CD14-positive monocyte (primary cell): Measurements from ENCODE around the gene TRAPPC3L. TPM values are rescaled to one million over a fixed set of nuclear protein-coding genes. Genes with fewer than 3 reads are reported as not detected.

Experiments
- DNase-seq, 3 donors: peaks; one replicate each; pipeline ENCODE4 v3.0.0-alpha.2; 2011 to 2022
- H2AFZ ChIP-seq: 2 replicates; pipeline ENCODE4 v1.6.0; 2012; ENCODE audit warnings: mild to moderate bottlenecking, low read depth, low read length, inconsistent platforms; ENCODE audit not compliant: insufficient read depth, poor library complexity, severe bottlenecking
- H3K27ac ChIP-seq, 2 donors: 1 replicate in 1 of 2; 2 replicates in 1 of 2; pipeline ENCODE4 v1.5.1; 2012 to 2013; ENCODE audit warnings: low read length in 2 of 2, control low read depth in 1 of 2, inconsistent platforms in 1 of 2, low read depth in 1 of 2, mild to moderate bottlenecking in 1 of 2
- H3K27me3 ChIP-seq, 2 donors: one replicate each; pipeline versions ENCODE4 v1.6.0 to v1.6.1; 2011 to 2013; ENCODE audit warnings: low read length in 2 of 2; ENCODE audit not compliant: control insufficient read depth in 2 of 2, insufficient read depth in 2 of 2
- H3K36me3 ChIP-seq, 2 donors: replicated peaks in 1 of 2; 1 replicate in 1 of 2; 2 replicates in 1 of 2; pipeline versions ENCODE4 v1.5.1 to v1.6.1; 2012 to 2013; ENCODE audit warnings: low read length in 2 of 2, control low read depth in 1 of 2, inconsistent platforms in 1 of 2, mild to moderate bottlenecking in 1 of 2; ENCODE audit not compliant: insufficient read depth in 2 of 2, control insufficient read depth in 1 of 2
- H3K4me1 ChIP-seq, 2 donors: 1 replicate in 1 of 2; 2 replicates in 1 of 2; pipeline versions ENCODE4 v1.5.1 to v1.6.1; 2012 to 2013; ENCODE audit warnings: low read length in 2 of 2, control low read depth in 1 of 2, inconsistent platforms in 1 of 2, mild to moderate bottlenecking in 1 of 2, moderate library complexity in 1 of 2; ENCODE audit not compliant: insufficient read depth in 2 of 2, control insufficient read depth in 1 of 2
- H3K4me2 ChIP-seq: replicated peaks from 2 replicates; pipeline ENCODE3; 2012; ENCODE audit warnings: low read length, moderate library complexity, mild to moderate bottlenecking; ENCODE audit not compliant: poor library complexity, severe bottlenecking; ENCODE audit errors: extremely low read depth
- H3K4me3 ChIP-seq, 3 experiments: fragments of 200-600 bp in 1 of 3; sonication (generic) in 1 of 3; replicated peaks in 1 of 3; 1 replicate in 2 of 3; 2 replicates in 1 of 3; pipeline ENCODE4 v1.5.1; 2011 to 2013; ENCODE audit warnings: low read length in 3 of 3, mild to moderate bottlenecking in 3 of 3, control low read depth in 2 of 3, low read depth in 2 of 3, inconsistent platforms in 1 of 3, moderate library complexity in 1 of 3
- H3K79me2 ChIP-seq: 2 replicates; pipeline ENCODE4 v1.6.0; 2012; ENCODE audit warnings: mild to moderate bottlenecking, control low read depth, inconsistent platforms, low read length, moderate library complexity; ENCODE audit not compliant: insufficient read depth
- H3K9ac ChIP-seq: 2 replicates; pipeline ENCODE4 v1.6.0; 2017; ENCODE audit warnings: low read length, mild to moderate bottlenecking; ENCODE audit not compliant: insufficient read depth, poor library complexity, severe bottlenecking
- H3K9me3 ChIP-seq, 2 donors: replicated peaks in 1 of 2; 1 replicate in 1 of 2; 2 replicates in 1 of 2; pipeline versions ENCODE4 v1.5.1 to v1.6.1; 2012 to 2013; ENCODE audit warnings: low read length in 2 of 2, control low read depth in 1 of 2; ENCODE audit not compliant: control insufficient read depth in 1 of 2, insufficient read depth in 1 of 2
- H4K20me1 ChIP-seq: 2 replicates; pipeline ENCODE4 v1.6.0; 2012; ENCODE audit warnings: mild to moderate bottlenecking, low read length, control low read depth, moderate library complexity; ENCODE audit not compliant: insufficient read depth
- H3K27ac Mint-ChIP-seq, 7 donors: one replicate each; pipeline ENCODE4 v1.8.0; 2020; ENCODE audit warnings: mild to moderate bottlenecking in 7 of 7, mixed read lengths in 7 of 7, moderate library complexity in 6 of 7, inconsistent platforms in 2 of 7
- H3K27me3 Mint-ChIP-seq, 3 donors: one replicate each; pipeline ENCODE4 v1.8.0; 2021 to 2022; ENCODE audit warnings: low read depth in 3 of 3, mild to moderate bottlenecking in 3 of 3, mixed read lengths in 3 of 3, moderate library complexity in 3 of 3, inconsistent platforms in 1 of 3
- H3K36me3 Mint-ChIP-seq, 2 donors: one replicate each; pipeline ENCODE4 v1.8.0; 2020; ENCODE audit warnings: mixed read lengths in 2 of 2, inconsistent platforms in 1 of 2, mild to moderate bottlenecking in 1 of 2
- H3K4me1 Mint-ChIP-seq: one replicate; pipeline ENCODE4 v1.8.0; 2020; ENCODE audit warnings: mild to moderate bottlenecking, mixed read lengths
- H3K4me3 Mint-ChIP-seq, 2 donors: one replicate each; pipeline ENCODE4 v1.8.0; 2020; ENCODE audit warnings: mild to moderate bottlenecking in 2 of 2, mixed read lengths in 2 of 2, moderate library complexity in 1 of 2
- H3K9me3 Mint-ChIP-seq, 7 donors: one replicate each; pipeline ENCODE4 v1.8.0; 2020 to 2022; ENCODE audit warnings: mixed read lengths in 7 of 7, mild to moderate bottlenecking in 6 of 7, moderate library complexity in 6 of 7, inconsistent platforms in 2 of 7
- CTCF ChIP-seq: fragments of 200-600 bp; IDR thresholded peaks from one replicate; pipeline ENCODE4 v1.8.0; 2022; ENCODE audit warnings: antibody characterized with exemption, mild to moderate bottlenecking
- WGBS: methylation state at CpG from one replicate; pipeline ENCODE4 v1.1.5; 2013; ENCODE audit warnings: missing lambda C conversion rate; ENCODE audit not compliant: insufficient coverage; 5-methylcytosine and 5-hydroxymethylcytosine counted together
- intact Hi-C, 2 donors: fragments of 100-400 bp; cut with micrococcal nuclease; formaldehyde crosslinking; loops; one replicate each; pipeline versions ENCODE4 v1.15.0 to v1.15.1; 2023
- polyA plus RNA-seq, 3 donors: library from polyadenylated mRNA; depleted of rRNA in 1 of 3; unstranded in 2 of 3; stranded (reverse) in 1 of 3; fragments of 300-500 nt in 2 of 3; fragments of >200 nt in 1 of 3; fragmentation: Illumina TruSeq in 2 of 3; gene quantifications; 1 replicate in 2 of 3; 2 replicates in 1 of 3; pipeline ENCODE4 v1.2.3, GENCODE V29; 2012 to 2021

Gene TRAPPC3L
- polyA plus RNA-seq, 3 donors: 0.17 TPM; not detected in 2

- Histone ChIP-seq H3K4me1 (peaks cover 0 to 7% of the 10 kb centered on the region in 2 donors), H3K27ac (no peak overlapping the region), H3K9me3 (no peaks in the 10 kb centered on the region), H3K36me3 (no peaks in the 10 kb centered on the region), H3K4me2 (no peak overlapping the region), H3K4me3 (no peak overlapping the region), H3K27me3 (no peaks in the 10 kb centered on the region), H2AFZ (no peak overlapping the region), H3K9ac (no peak overlapping the region), H4K20me1 (no peaks in the 10 kb centered on the region), H3K79me2 (no peaks in the 10 kb centered on the region)
- Mint-ChIP-seq H3K4me3 (no peak overlapping the region), H3K4me1 (peaks cover 10% of the 10 kb centered on the region), H3K36me3 (no peaks in the 10 kb centered on the region), H3K27me3 (no peaks in the 10 kb centered on the region), H3K9me3 (peaks cover 0 to 3% (median 0%) of the 10 kb centered on the region in 7 donors), H3K27ac (no peak overlapping the region)
- no peak for DNase-seq
- WGBS: 100% methylated on average over 1 of the region's 1 CpG
- intact Hi-C loops: no loop called here
- no peak for TF ChIP-seq CTCF
These were observed 62.7 kb downstream of the TRAPPC3L start for GRCh38 chr6:116482780-116483179.

GRCh38 chr6:116476002-116476678, 69.3 kb downstream of the TRAPPC3L start:
- peak overlapping the region; percentile 21 to 68 (median 36) for H3K4me3 ChIP-seq

More at GRCh38 chr6:116476002-116476678, 69.3 kb downstream of the TRAPPC3L start:
- peak overlapping the region; percentile 72 for H3K4me2 ChIP-seq
- Mint-ChIP-seq H3K4me3 (peak overlapping the region; percentile 65 to 88), H3K9me3 (peaks cover 0 to 7% (median 4%) of the 10 kb centered on the region in 7 donors), H3K4me1 (peaks cover 52% of the 10 kb centered on the region), H3K27ac (peak overlapping the region; percentile 92 to 98 (median 97)), H3K27me3 (no peaks in the 10 kb centered on the region), H3K36me3 (no peaks in the 10 kb centered on the region)
- H3K4me1 ChIP-seq: peaks cover 37 to 51% of the 10 kb centered on the region in 2 donors
- DNase-seq: peak; percentile 70 to 83 (median 77)
- peak overlapping the region; percentile 37 for H3K9ac ChIP-seq
- peak overlapping the region; percentile 83 to 90 for H3K27ac ChIP-seq
- H3K27me3 ChIP-seq: no peaks in the 10 kb centered on the region
- peak overlapping the region; percentile 8 for H2AFZ ChIP-seq
- no peaks in the 10 kb centered on the region for H3K9me3 ChIP-seq
- TF ChIP-seq CTCF: no peak
- intact Hi-C loops: no loop called here
- H4K20me1 ChIP-seq: no peaks in the 10 kb centered on the region
- H3K79me2 ChIP-seq: no peaks in the 10 kb centered on the region
- no peaks in the 10 kb centered on the region for H3K36me3 ChIP-seq
- no CpG with 5 or more reads among the region's 5 CpGs for WGBS
